Endothelial cell of umbilical vein (primary cell): Measurements from ENCODE around the gene TRMT6. TPM values are rescaled to one million over a fixed set of nuclear protein-coding genes. Genes with fewer than 3 reads are reported as not detected.
A peak's percentile ranks its signal among the peaks of the same experiment; 100 is the strongest.

Experiments used
- BruUV-seq: library from RNA; stranded (reverse); fragments of 400-500 nt; replicated peaks from 2 replicates; lab custom pipeline; 2021; lab: Mats Ljungman, UMichigan
- CTCF ChIA-PET: fragments of 300-600, 350-600 bp; sonication (Branson Sonifier 250); formaldehyde crosslinking; loops from one replicate; lab custom pipeline; 2021; ENCODE audit warnings: antibody characterized with exemption, inconsistent platforms; lab: Charles Lee
- POLR2A ChIA-PET: fragments of 300-600, 350-600 bp; sonication (Branson Sonifier 250); formaldehyde crosslinking; loops from one replicate; lab custom pipeline; 2021; ENCODE audit warnings: antibody characterized with exemption, inconsistent platforms; lab: Charles Lee
- DNase-seq: peaks from one replicate; pipeline ENCODE4 v3.0.0-alpha.2; 2011; ENCODE audit warnings: low read depth, low spot score
- FAIRE-seq: peaks from 2 replicates; lab custom pipeline; 2011; peaks lifted over from hg19 to GRCh38; lab: Jason Lieb, UNC
- H2AFZ ChIP-seq: 2 replicates; pipeline ENCODE4 v1.6.0; 2012; ENCODE audit warnings: low read depth, low read length, control low read depth, inconsistent platforms
- H3K27ac ChIP-seq: 2 replicates; pipeline ENCODE4 v1.5.1; 2011; ENCODE audit warnings: low read depth, mild to moderate bottlenecking, control low read depth, low read length, moderate library complexity; ENCODE audit not compliant: insufficient read depth
- H3K27me3 ChIP-seq, 2 experiments: 2 replicates each; pipeline versions ENCODE4 v1.6.0 to v1.6.1; 2011; ENCODE audit warnings: low read length in 2 of 2, mixed read lengths in 1 of 2; ENCODE audit not compliant: control insufficient read depth in 2 of 2, insufficient read depth in 2 of 2
- H3K36me3 ChIP-seq, 2 experiments: 2 replicates in 1 of 2; 3 replicates in 1 of 2; pipeline ENCODE4 v1.5.1; 2011; ENCODE audit warnings: low read length in 2 of 2, mild to moderate bottlenecking in 1 of 2, moderate library complexity in 1 of 2; ENCODE audit not compliant: control insufficient read depth in 2 of 2, insufficient read depth in 2 of 2; ENCODE audit errors: extremely low read depth in 1 of 2
- H3K4me1 ChIP-seq: 3 replicates; pipeline ENCODE4 v1.5.1; 2011; ENCODE audit warnings: mild to moderate bottlenecking, low read length; ENCODE audit not compliant: control insufficient read depth, insufficient read depth; ENCODE audit errors: extremely low read depth
- H3K4me2 ChIP-seq: 2 replicates; pipeline ENCODE4 v1.6.1; 2011; ENCODE audit warnings: low read length, control low read depth, mixed read lengths; ENCODE audit not compliant: insufficient read depth
- H3K4me3 ChIP-seq, 3 experiments: fragments of 200-600 bp in 1 of 3; sonication (generic), shearing (Covaris generic) in 1 of 3; replicated peaks in 1 of 3; 2 replicates each; pipeline ENCODE4 v1.5.1; 2011 to 2016; ENCODE audit warnings: control low read depth in 3 of 3, low read length in 3 of 3, mild to moderate bottlenecking in 2 of 3, inconsistent platforms in 1 of 3, low read depth in 1 of 3, moderate library complexity in 1 of 3; ENCODE audit not compliant: insufficient read depth in 1 of 3
- H3K79me2 ChIP-seq: 2 replicates; pipeline ENCODE4 v1.6.0; 2012; ENCODE audit warnings: low read length, inconsistent platforms; ENCODE audit not compliant: control insufficient read depth, insufficient read depth
- H3K9ac ChIP-seq: replicated peaks from 2 replicates; pipeline ENCODE3; 2011; ENCODE audit warnings: low read length, control low read depth; ENCODE audit not compliant: insufficient read depth; ENCODE audit errors: extremely low read depth
- H3K9me1 ChIP-seq: replicated peaks from 3 replicates; pipeline ENCODE4 v1.6.0; 2011; ENCODE audit warnings: mild to moderate bottlenecking, low read length; ENCODE audit not compliant: control insufficient read depth, insufficient read depth; ENCODE audit errors: extremely low read depth
- H3K9me3 ChIP-seq: replicated peaks from 2 replicates; pipeline ENCODE4 v1.5.1; 2012; ENCODE audit warnings: low read length, inconsistent platforms; ENCODE audit not compliant: control insufficient read depth, insufficient read depth
- H4K20me1 ChIP-seq: replicated peaks from 2 replicates; pipeline ENCODE3; 2011; ENCODE audit warnings: mild to moderate bottlenecking, low read length; ENCODE audit not compliant: control insufficient read depth, insufficient read depth; ENCODE audit errors: extremely low read depth
- EZH2 ChIP-seq: IDR thresholded peaks from 2 replicates; pipeline ENCODE4 v1.6.1; 2012; ENCODE audit warnings: borderline replicate concordance, low read depth, mild to moderate bottlenecking, moderate library complexity, low read length, inconsistent platforms; ENCODE audit not compliant: severe bottlenecking
- FOS ChIP-seq: IDR thresholded peaks from 2 replicates; pipeline ENCODE4 v1.6.1; 2011; ENCODE audit warnings: mild to moderate bottlenecking, low read length, moderate library complexity, borderline replicate concordance; ENCODE audit not compliant: insufficient read depth
- GATA2 ChIP-seq: IDR thresholded peaks from 2 replicates; pipeline ENCODE4 v1.7.0; 2011; ENCODE audit warnings: low read depth, mild to moderate bottlenecking, moderate library complexity, mixed read lengths, low read length; ENCODE audit not compliant: insufficient read length, insufficient read depth
- JUN ChIP-seq: IDR thresholded peaks from 2 replicates; pipeline ENCODE4 v1.6.1; 2011; ENCODE audit warnings: borderline replicate concordance, low read depth; ENCODE audit not compliant: insufficient read length, insufficient read depth
- MYC ChIP-seq: IDR thresholded peaks from one replicate; pipeline ENCODE4 v1.6.1; 2011; ENCODE audit warnings: mild to moderate bottlenecking, low read depth, low read length
- POLR2A ChIP-seq: IDR thresholded peaks from 2 replicates; pipeline ENCODE4 v1.6.1; 2012; ENCODE audit warnings: low read depth, mild to moderate bottlenecking, control low read depth, low read length
- POLR2AphosphoS5 ChIP-seq: IDR thresholded peaks from 2 replicates; pipeline ENCODE4 v1.6.1; 2012; ENCODE audit warnings: low read depth, mild to moderate bottlenecking, control low read depth, low read length, moderate library complexity; ENCODE audit not compliant: insufficient read depth
- dilution Hi-C: fragments of 300-500 bp; cut with MboI; formaldehyde crosslinking; loops from one replicate; pipeline ENCODE4 v1.15.0; 2019; ENCODE audit warnings: low sequenced_read_pairs; ENCODE audit not compliant: extremely low pct_ligation_motif_present
- intact Hi-C: fragments of 100-400 bp; cut with micrococcal nuclease; formaldehyde crosslinking; loops from one replicate; pipeline ENCODE4 v1.10.0; 2022
- polyA plus RNA-seq, 4 experiments: library from polyadenylated mRNA; depleted of rRNA in 3 of 4; stranded (reverse) in 3 of 4; unstranded in 1 of 4; fragments of >200 nt; gene quantifications; 2 replicates each; pipeline versions ENCODE4 v1.2.1 to v1.2.3, GENCODE V29; 2011 to 2012; ENCODE audit warnings: missing spikeins in 1 of 4
- total RNA-seq: library from RNA; stranded (reverse); gene quantifications from 2 replicates; pipeline ENCODE4 v1.2.3, GENCODE V29; 2021
- TF ChIP-seq, protein P1 (sequence below): IDR thresholded peaks from 2 replicates; pipeline ENCODE4 v1.6.1; 2011; ENCODE audit not compliant: insufficient read depth, insufficient read length
- TF ChIP-seq, protein P2 (sequence below), 2 donors: IDR thresholded peaks; 1 replicate in 1 of 2; 2 replicates in 1 of 2; pipeline ENCODE4 v1.5.1; 2011; ENCODE audit warnings: low read length in 2 of 2, mild to moderate bottlenecking in 2 of 2, moderate library complexity in 2 of 2, control low read depth in 1 of 2, inconsistent platforms in 1 of 2, low read depth in 1 of 2; ENCODE audit not compliant: insufficient read depth in 1 of 2; ENCODE audit errors: extremely low read depth in 1 of 2

Gene TRMT6
- total and polyA plus RNA-seq, 2 donors (not counting 3 experiments of a cell fraction or from before 2014, with no cell fraction given), result 4.1 to 12.0 TPM

DNA sequence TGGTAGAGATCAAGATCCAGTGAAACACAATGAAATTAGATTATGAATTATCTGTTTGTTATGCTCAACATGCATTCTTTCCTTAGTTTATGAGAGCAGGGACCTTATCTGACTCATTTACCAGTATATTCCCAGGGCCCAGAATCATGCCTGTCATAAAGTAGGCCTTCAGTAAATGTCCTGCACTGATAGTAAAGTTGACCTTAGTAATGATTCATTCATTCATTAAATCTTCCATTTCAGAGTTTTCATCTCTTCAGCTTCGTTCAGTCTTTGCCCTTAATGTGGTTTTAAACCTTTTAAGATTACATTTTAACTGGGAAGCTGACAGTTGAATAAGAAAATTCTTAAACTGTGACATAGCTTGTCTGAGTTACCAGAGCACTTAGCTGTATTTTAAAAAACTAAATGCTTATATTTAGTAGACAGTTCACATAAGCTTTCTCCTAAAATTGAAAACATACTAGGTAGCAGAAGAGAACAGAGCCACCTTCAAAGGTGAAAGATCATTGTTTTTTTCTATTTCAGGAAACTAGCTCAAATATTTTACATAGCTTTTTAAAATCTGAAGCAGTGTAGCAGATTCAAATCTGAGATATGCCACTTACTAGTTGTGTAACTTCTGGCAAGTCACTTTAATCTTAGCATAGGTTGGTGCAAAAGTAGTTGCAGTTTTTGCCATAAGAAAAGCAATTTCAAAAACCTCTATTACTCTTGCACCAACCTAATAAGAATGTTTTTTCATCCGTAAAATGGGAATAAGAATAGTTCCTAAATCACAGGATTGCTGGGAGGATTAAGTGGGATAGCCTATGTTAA is 41.5 kb upstream of the TRMT6 start:
- Histone ChIP-seq H2AFZ (no peak overlapping the region), H3K79me2 (no peaks in the 10 kb centered on the region), H3K36me3 (peaks cover 0 to 4% of the 10 kb centered on the region in 2 experiments), H3K9ac (no peak overlapping the region), H3K4me2 (no peak overlapping the region), H3K4me3 (no peak overlapping the region), H3K27ac (no peak overlapping the region), H4K20me1 (no peaks in the 10 kb centered on the region), H3K9me3 (no peaks in the 10 kb centered on the region), H3K9me1 (no peaks in the 10 kb centered on the region), H3K27me3 (no peaks in the 10 kb centered on the region), H3K4me1 (no peaks in the 10 kb centered on the region)
- DNase-seq (peak; percentile 13), FAIRE-seq (no peak)
- TF ChIP-seq FOS (no peak), POLR2A (no peak), JUN (no peak), EZH2 (no peak), GATA2 (no peak), POLR2AphosphoS5 (no peak), MYC (no peak)
- TF ChIP-seq, protein P1, sequence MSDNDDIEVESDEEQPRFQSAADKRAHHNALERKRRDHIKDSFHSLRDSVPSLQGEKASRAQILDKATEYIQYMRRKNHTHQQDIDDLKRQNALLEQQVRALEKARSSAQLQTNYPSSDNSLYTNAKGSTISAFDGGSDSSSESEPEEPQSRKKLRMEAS, result no peak
- TF ChIP-seq, protein P2, sequence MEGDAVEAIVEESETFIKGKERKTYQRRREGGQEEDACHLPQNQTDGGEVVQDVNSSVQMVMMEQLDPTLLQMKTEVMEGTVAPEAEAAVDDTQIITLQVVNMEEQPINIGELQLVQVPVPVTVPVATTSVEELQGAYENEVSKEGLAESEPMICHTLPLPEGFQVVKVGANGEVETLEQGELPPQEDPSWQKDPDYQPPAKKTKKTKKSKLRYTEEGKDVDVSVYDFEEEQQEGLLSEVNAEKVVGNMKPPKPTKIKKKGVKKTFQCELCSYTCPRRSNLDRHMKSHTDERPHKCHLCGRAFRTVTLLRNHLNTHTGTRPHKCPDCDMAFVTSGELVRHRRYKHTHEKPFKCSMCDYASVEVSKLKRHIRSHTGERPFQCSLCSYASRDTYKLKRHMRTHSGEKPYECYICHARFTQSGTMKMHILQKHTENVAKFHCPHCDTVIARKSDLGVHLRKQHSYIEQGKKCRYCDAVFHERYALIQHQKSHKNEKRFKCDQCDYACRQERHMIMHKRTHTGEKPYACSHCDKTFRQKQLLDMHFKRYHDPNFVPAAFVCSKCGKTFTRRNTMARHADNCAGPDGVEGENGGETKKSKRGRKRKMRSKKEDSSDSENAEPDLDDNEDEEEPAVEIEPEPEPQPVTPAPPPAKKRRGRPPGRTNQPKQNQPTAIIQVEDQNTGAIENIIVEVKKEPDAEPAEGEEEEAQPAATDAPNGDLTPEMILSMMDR (IDR thresholded peaks at IDR 0.05; ENCODE audit: extremely low read depth in 1 of 2, insufficient read depth in 1 of 2, low read depth in 1 of 2, low read length in 2 of 2), result no peak
- dilution Hi-C loops (no loop called here), intact Hi-C loops (no loop called here)
- ChIA-PET POLR2A (no interaction called here), CTCF (interaction anchor here (1.0 to 1.9 kb wide), 3 partner anchors 11 to 463 kb away, joined by 4 to 6 read pairs (median 6); no protein-coding TSS in a partner anchor)
- BruUV-seq, result no TSS peak
